Fibroblast of pulmonary artery (primary cell): ENCODE measurements around the gene SNTG2.

Experiments used
- DNase-seq: peaks from one replicate; pipeline ENCODE4 v3.0.0-alpha.2; 2010; ENCODE audit warnings: low read depth
- H3K4me3 ChIP-seq: replicated peaks from 2 replicates; pipeline ENCODE4 v1.5.1; 2011; ENCODE audit warnings: low read depth, mild to moderate bottlenecking, control low read depth, low read length, moderate library complexity
- TF ChIP-seq, protein P1 (sequence below): IDR thresholded peaks from 2 replicates; pipeline ENCODE4 v1.5.1; 2011; ENCODE audit warnings: mild to moderate bottlenecking, control low read depth, low read length, inconsistent platforms; ENCODE audit errors: missing control alignments

The SNTG2 gene

DNA sequence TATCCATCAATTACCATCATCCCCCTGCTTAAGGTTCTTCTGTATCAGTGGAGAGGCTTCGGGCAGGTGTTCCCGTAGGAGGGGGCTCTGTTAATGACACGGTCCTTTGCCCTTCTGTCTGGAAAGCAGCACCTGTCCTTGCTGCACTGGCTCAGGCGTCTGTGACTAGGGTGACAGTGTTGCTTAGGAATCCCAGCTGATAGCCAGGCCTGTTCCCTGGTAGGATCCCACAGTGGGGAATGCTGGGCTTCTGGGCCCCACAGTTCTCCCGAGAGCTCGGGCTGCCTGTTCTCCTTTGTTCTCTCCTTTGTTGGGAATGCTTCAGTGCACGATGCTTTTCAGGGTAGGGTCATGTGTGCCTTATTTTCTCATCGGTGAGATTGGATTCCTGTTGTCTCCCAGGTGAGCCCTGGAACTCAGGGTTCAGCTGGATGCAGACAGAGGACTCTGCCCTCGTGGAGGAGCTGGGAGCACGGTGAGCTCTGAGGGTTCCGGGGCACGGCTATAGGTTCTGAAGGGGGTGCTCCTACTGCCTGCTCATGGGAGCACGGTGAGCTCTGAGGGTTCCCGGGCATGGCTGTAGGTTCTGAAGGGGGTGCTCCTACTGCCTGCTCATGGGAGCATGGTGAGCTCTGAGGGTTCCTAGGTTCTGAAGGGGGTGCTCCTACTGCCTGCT is 9.6 kb downstream of the SNTG2 start:
- TF ChIP-seq, protein P1, sequence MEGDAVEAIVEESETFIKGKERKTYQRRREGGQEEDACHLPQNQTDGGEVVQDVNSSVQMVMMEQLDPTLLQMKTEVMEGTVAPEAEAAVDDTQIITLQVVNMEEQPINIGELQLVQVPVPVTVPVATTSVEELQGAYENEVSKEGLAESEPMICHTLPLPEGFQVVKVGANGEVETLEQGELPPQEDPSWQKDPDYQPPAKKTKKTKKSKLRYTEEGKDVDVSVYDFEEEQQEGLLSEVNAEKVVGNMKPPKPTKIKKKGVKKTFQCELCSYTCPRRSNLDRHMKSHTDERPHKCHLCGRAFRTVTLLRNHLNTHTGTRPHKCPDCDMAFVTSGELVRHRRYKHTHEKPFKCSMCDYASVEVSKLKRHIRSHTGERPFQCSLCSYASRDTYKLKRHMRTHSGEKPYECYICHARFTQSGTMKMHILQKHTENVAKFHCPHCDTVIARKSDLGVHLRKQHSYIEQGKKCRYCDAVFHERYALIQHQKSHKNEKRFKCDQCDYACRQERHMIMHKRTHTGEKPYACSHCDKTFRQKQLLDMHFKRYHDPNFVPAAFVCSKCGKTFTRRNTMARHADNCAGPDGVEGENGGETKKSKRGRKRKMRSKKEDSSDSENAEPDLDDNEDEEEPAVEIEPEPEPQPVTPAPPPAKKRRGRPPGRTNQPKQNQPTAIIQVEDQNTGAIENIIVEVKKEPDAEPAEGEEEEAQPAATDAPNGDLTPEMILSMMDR, result no peak
- DNase-seq, result no peak
- H3K4me3 ChIP-seq, result no peak overlapping the region

- H3K4me3 ChIP-seq, result no peak overlapping the region
- no peak for DNase-seq
- TF ChIP-seq, protein P1, result no peak
These were observed 11.1 kb downstream of the SNTG2 start for GRCh38 chr2:961786-962185.

DNA sequence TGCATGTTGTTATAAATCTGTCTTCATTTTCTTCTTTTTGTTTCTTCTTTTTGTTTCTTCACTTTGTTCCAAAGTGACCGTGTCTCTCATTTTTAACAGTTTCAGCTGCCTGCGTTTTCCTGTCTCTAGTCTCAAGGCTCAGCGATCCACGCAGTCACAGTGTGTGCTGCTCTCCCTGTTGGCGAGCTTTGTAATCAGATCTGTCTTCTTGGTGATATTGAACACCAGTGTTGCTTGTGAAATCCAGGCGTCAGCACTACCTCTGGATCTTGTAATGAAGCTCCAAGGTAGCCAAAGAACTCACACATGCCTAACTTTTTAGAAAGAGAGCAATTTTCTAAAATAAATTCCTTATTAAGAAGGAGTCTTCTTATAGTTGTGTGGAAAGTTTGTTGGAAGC is 13.2 kb downstream of the SNTG2 start:
- no peak for DNase-seq
- TF ChIP-seq, protein P1, result no peak
- no peak overlapping the region for H3K4me3 ChIP-seq

GRCh38 chr2:964562-964961 is 13.9 kb downstream of the SNTG2 start:
- TF ChIP-seq, protein P1, result no peak
- no peak for DNase-seq
- no peak overlapping the region for H3K4me3 ChIP-seq

DNA sequence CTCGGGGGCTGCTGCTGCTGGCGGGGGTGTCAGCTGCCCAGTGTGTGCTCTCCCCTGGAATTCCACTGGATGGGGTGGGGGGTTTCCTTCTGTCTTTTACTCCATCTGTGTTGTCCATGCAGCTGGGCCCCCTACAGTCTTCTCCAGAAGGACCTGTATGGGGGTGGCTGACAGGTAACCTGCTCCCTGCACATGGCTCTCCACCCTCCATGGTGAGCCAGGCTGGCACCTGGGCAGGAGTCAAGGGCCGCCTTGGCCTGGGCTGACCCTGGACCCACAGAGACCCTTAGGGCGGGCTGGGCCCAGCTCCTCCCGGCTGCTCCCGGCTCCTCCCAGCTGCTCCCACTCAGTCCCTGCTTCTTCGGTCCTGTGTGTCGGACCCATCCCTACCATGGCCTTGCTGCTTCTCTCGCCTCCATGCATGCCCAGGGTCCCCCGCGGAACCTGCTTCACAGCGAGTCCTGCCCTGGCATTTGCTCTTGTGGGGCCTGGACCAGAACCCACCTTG is 15.0 kb downstream of the SNTG2 start:
- no peak for DNase-seq
- no peak overlapping the region for H3K4me3 ChIP-seq
- TF ChIP-seq, protein P1, result no peak

GRCh38 chr2:973129-973528 is 22.5 kb downstream of the SNTG2 start:
- TF ChIP-seq, protein P1, result no peak
- DNase-seq, result no peak
- no peak overlapping the region for H3K4me3 ChIP-seq

- no peak for DNase-seq
- H3K4me3 ChIP-seq, result no peak overlapping the region
- TF ChIP-seq, protein P1, result no peak
These were observed 23.4 kb downstream of the SNTG2 start for GRCh38 chr2:974054-974453.
